ENCODE data around the gene EPB41.
A peak's percentile ranks its signal among the peaks of the same experiment; 100 is the strongest.

EPB41 gene

DNA sequence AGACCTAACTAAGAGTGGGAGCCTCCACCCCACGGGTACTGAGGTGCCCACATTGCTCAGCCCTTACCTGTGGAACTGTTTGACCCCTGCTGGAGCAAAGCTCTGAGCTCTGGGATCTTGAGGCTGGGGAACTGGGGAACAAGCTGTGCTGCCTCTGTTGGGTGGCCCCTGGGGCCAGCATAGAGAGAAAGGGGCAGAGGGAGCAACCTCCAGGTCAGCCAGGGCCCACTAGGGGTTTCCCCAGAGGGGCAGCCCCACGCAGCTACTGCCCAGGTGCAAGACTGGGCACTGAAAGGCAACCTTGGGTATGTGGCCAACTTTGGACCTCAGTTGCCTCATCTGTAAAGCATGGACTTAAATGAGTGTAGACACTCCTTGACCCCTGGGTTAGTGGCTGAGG, 23.5 kb upstream of the EPB41 start:
- Histone ChIP-seq H3K27me3 (ENCODE audit: low read depth, low read length) (no peaks in the 10 kb centered on the region), H2AFZ (ENCODE audit: low read depth, low read length) (no peak overlapping the region), H3K4me2 (ENCODE audit: low read length) (no peak overlapping the region), H3K27ac (ENCODE audit: low read length) (no peak overlapping the region), H3K9me3 (ENCODE audit: insufficient read depth, low read length) (no peaks in the 10 kb centered on the region), H4K20me1 (ENCODE audit: insufficient read depth, low read length) (peaks cover 4% of the 10 kb centered on the region), H3K36me3 (replicated peaks; ENCODE audit: low read depth, low read length) (peaks cover 6% of the 10 kb centered on the region), H3K4me3 (ENCODE audit: low read length) (no peak overlapping the region), H3K79me2 (ENCODE audit: low read length) (peaks cover 34% of the 10 kb centered on the region), H3K9ac (ENCODE audit: low read length) (no peak overlapping the region), H3K4me1 (ENCODE audit: low read length) (peaks cover 21% of the 10 kb centered on the region)
- TF ChIP-seq, protein P1, sequence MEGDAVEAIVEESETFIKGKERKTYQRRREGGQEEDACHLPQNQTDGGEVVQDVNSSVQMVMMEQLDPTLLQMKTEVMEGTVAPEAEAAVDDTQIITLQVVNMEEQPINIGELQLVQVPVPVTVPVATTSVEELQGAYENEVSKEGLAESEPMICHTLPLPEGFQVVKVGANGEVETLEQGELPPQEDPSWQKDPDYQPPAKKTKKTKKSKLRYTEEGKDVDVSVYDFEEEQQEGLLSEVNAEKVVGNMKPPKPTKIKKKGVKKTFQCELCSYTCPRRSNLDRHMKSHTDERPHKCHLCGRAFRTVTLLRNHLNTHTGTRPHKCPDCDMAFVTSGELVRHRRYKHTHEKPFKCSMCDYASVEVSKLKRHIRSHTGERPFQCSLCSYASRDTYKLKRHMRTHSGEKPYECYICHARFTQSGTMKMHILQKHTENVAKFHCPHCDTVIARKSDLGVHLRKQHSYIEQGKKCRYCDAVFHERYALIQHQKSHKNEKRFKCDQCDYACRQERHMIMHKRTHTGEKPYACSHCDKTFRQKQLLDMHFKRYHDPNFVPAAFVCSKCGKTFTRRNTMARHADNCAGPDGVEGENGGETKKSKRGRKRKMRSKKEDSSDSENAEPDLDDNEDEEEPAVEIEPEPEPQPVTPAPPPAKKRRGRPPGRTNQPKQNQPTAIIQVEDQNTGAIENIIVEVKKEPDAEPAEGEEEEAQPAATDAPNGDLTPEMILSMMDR (IDR thresholded peaks at IDR 0.05; ENCODE audit: low read depth, low read length): no peak
- TF ChIP-seq EZH2phosphoT487 (IDR thresholded peaks at IDR 0.05; ENCODE audit: low read depth): no peak

DNA sequence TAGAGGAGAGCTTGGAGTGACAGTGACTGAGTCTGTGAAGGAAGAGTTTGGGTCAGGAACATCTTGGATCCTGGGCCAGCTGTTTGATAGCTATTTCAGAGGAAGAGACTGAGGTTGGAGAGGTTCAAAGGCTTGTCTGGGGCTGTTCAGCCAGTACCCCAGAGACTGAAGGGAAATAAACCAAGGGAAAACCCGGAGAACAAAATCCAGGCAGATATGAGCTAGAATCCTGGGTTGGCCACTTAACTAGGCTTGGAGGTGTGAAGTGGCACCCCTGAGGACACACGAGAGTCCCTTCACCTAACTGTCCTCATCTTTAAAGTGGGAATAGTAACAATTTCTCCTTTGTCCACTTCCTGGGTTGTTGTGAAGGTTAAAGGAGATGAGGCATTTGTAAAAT, 23.1 kb upstream of the EPB41 start:
- Histone ChIP-seq H3K4me3 (ENCODE audit: low read length) (no peak overlapping the region), H3K9me3 (ENCODE audit: insufficient read depth, low read length) (no peaks in the 10 kb centered on the region), H2AFZ (ENCODE audit: low read depth, low read length) (no peak overlapping the region), H3K79me2 (ENCODE audit: low read length) (peaks cover 34% of the 10 kb centered on the region), H3K4me1 (ENCODE audit: low read length) (peaks cover 17% of the 10 kb centered on the region), H3K27ac (ENCODE audit: low read length) (no peak overlapping the region), H3K27me3 (ENCODE audit: low read depth, low read length) (no peaks in the 10 kb centered on the region), H3K4me2 (ENCODE audit: low read length) (no peak overlapping the region), H4K20me1 (ENCODE audit: insufficient read depth, low read length) (peaks cover 4% of the 10 kb centered on the region), H3K36me3 (replicated peaks; ENCODE audit: low read depth, low read length) (peaks cover 6% of the 10 kb centered on the region), H3K9ac (ENCODE audit: low read length) (no peak overlapping the region)
- TF ChIP-seq EZH2phosphoT487 (IDR thresholded peaks at IDR 0.05; ENCODE audit: low read depth): no peak
- TF ChIP-seq, protein P1 (IDR thresholded peaks at IDR 0.05; ENCODE audit: low read depth, low read length): no peak

DNA sequence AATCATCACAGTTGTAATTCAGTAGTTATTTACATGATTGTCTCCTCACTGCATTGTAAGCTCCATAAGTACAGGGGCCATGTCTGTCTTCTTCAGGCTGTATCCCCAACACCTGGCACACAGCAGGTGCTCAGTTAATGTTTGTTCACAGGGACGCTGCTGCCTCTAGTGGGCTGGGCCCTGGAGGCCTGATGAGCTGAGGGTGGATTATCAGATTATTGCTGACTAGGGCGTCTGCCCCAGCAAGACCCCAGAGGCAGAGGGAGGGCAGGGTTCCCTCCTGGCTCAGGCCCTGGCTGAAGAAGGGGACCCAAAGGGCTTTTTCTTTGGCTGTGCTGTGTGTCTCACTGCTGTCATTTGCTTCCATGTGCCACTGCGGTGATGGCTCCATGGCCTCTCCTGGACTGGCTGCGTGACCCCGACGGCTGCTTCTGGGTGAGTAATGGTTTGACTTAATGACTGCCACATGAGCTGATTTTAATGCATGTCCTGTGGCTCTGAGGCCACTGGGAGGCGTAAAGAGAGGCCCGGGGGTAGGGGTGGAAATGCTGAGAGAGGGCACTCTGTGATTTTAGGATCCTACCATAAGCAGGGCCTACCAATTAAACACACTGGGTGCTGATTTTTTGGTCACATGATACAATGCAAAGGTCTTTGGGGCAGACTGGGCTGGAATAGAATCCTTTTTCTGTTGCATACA, 20.8 kb upstream of the EPB41 start:
- H3K4me3 ChIP-seq (ENCODE audit: low read length): no peak overlapping the region
- H4K20me1 ChIP-seq (ENCODE audit: insufficient read depth, low read length): peaks cover 13% of the 10 kb centered on the region
- no peaks in the 10 kb centered on the region for H3K27me3 ChIP-seq (ENCODE audit: low read depth, low read length)
- no peak overlapping the region for H3K4me2 ChIP-seq (ENCODE audit: low read length)
- H3K9me3 ChIP-seq (ENCODE audit: insufficient read depth, low read length): no peaks in the 10 kb centered on the region
- no peak for TF ChIP-seq EZH2phosphoT487 (IDR thresholded peaks at IDR 0.05; ENCODE audit: low read depth)
- TF ChIP-seq, protein P1 (IDR thresholded peaks at IDR 0.05; ENCODE audit: low read depth, low read length): peak; percentile 37
- H3K36me3 ChIP-seq (replicated peaks; ENCODE audit: low read depth, low read length): peaks cover 6% of the 10 kb centered on the region
- H3K4me1 ChIP-seq (ENCODE audit: low read length): peaks cover 6% of the 10 kb centered on the region; the same call in 1 of the 2 replicates
- no peak overlapping the region for H3K27ac ChIP-seq (ENCODE audit: low read length)
- H2AFZ ChIP-seq (ENCODE audit: low read depth, low read length): no peak overlapping the region
- peaks cover 19% of the 10 kb centered on the region for H3K79me2 ChIP-seq (ENCODE audit: low read length)
- no peak overlapping the region for H3K9ac ChIP-seq (ENCODE audit: low read length)

DNA sequence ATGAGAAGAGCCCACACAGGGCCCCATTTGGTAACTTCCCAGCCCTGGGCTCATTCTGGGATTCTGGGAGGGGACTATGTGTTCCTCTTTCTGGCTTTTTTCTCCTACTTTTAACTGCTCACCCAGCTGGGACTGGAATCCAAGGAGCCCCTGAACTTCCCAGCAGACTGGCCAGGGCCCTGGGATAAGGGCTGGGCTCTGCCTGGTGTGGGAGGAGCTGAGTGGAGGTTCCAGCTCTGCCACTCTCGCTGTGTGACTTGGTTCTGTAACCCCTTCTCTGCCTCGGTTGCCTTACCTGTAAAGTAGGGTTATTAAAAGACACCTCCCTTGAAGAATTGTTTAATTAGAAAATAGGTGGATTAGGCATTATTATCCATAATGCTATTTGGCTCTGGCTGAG, 19.6 kb upstream of the EPB41 start:
- no peak overlapping the region for H3K27ac ChIP-seq (ENCODE audit: low read length)
- H2AFZ ChIP-seq (ENCODE audit: low read depth, low read length): no peak overlapping the region
- H3K4me1 ChIP-seq (ENCODE audit: low read length): peaks cover 6% of the 10 kb centered on the region; the same call in 1 of the 2 replicates
- TF ChIP-seq, protein P1 (IDR thresholded peaks at IDR 0.05; ENCODE audit: low read depth, low read length): no peak
- TF ChIP-seq EZH2phosphoT487 (IDR thresholded peaks at IDR 0.05; ENCODE audit: low read depth): no peak
- no peak overlapping the region for H3K4me2 ChIP-seq (ENCODE audit: low read length)
- no peaks in the 10 kb centered on the region for H3K9me3 ChIP-seq (ENCODE audit: insufficient read depth, low read length)
- no peak overlapping the region for H3K9ac ChIP-seq (ENCODE audit: low read length)
- H4K20me1 ChIP-seq (ENCODE audit: insufficient read depth, low read length): peaks cover 24% of the 10 kb centered on the region
- no peaks in the 10 kb centered on the region for H3K27me3 ChIP-seq (ENCODE audit: low read depth, low read length)
- peaks cover 17% of the 10 kb centered on the region for H3K79me2 ChIP-seq (ENCODE audit: low read length)
- no peak overlapping the region for H3K4me3 ChIP-seq (ENCODE audit: low read length)
- peaks cover 6% of the 10 kb centered on the region for H3K36me3 ChIP-seq (replicated peaks; ENCODE audit: low read depth, low read length)
